ENCODE measurements around the gene PROX1.

Gene PROX1

GRCh38 chr1:213987927-213988506 lies at the start of gene PROX1:
TSS of gene PROX1 (plus strand) at chr1:213987973. CDS start at chr1:213996536, 8,563 bp downstream.
- no peak for DNase-seq

- DNase-seq = no peak
Observed at GRCh38 chr1:213938776-213939175, 49.0 kb upstream of the PROX1 start.

GRCh38 chr1:213939888-213940287 lies 47.9 kb upstream of the PROX1 start:
- DNase-seq = no peak

GRCh38 chr1:213940947-213941346 lies 46.8 kb upstream of the PROX1 start:
- no peak for DNase-seq

GRCh38 chr1:213942061-213942460 lies 45.7 kb upstream of the PROX1 start:
- DNase-seq = no peak

GRCh38 chr1:213947200-213947801 lies 40.5 kb upstream of the PROX1 start:
- no peak for DNase-seq

GRCh38 chr1:213951876-213952275 lies 35.9 kb upstream of the PROX1 start:
- DNase-seq = no peak

GRCh38 chr1:213953806-213954205 lies 34.0 kb upstream of the PROX1 start:
- no peak for DNase-seq

- no peak for DNase-seq
Observed at GRCh38 chr1:213956295-213956770, 31.4 kb upstream of the PROX1 start.

GRCh38 chr1:213958346-213958745 lies 29.4 kb upstream of the PROX1 start:
- no peak for DNase-seq

- no peak for DNase-seq
Observed at GRCh38 chr1:213960963-213961362, 26.8 kb upstream of the PROX1 start.

- no peak for DNase-seq
Observed at GRCh38 chr1:213962508-213962907, 25.3 kb upstream of the PROX1 start.

GRCh38 chr1:213966122-213966521 lies 21.7 kb upstream of the PROX1 start:
- no peak for DNase-seq

GRCh38 chr1:213968146-213968825 lies 19.5 kb upstream of the PROX1 start:
- no peak for DNase-seq

GRCh38 chr1:213969958-213970555 lies 17.7 kb upstream of the PROX1 start:
- DNase-seq = no peak

GRCh38 chr1:213972141-213972540 lies 15.6 kb upstream of the PROX1 start:
- DNase-seq = no peak

- no peak for DNase-seq
Observed at GRCh38 chr1:213973129-213973528, 14.6 kb upstream of the PROX1 start.

- no peak for DNase-seq
Observed at GRCh38 chr1:213976665-213977485, 10.9 kb upstream of the PROX1 start.

- no peak for DNase-seq
Observed at GRCh38 chr1:213977486-213977842, 10.3 kb upstream of the PROX1 start.

- no peak for DNase-seq
Observed at GRCh38 chr1:213977909-213978308, 9.9 kb upstream of the PROX1 start.

GRCh38 chr1:213979751-213980586 lies 7.8 kb upstream of the PROX1 start:
- no peak for DNase-seq

GRCh38 chr1:213980906-213981305 lies 6.9 kb upstream of the PROX1 start:
- DNase-seq = no peak
